Caco-2 (cell line): ENCODE results near the gene KCNJ11. TPM values are rescaled to one million over a fixed set of nuclear protein-coding genes. Genes with fewer than 3 reads are reported as not detected.

Source experiments
- BruUV-seq: library from RNA; stranded (reverse); fragments of 400-500 nt; replicated peaks from 2 replicates; lab custom pipeline; 2021; lab: Mats Ljungman, UMichigan
- CTCF ChIA-PET: fragments of 300-600 bp; sonication (Branson Sonifier 250); formaldehyde crosslinking; loops from one replicate; lab custom pipeline; 2022; ENCODE audit warnings: antibody characterized with exemption; lab: Charles Lee
- POLR2A ChIA-PET: fragments of 300-600 bp; sonication (Branson Sonifier 250); formaldehyde crosslinking; loops from one replicate; lab custom pipeline; 2022; ENCODE audit warnings: antibody characterized with exemption; lab: Charles Lee
- DNase-seq, 2 experiments: peaks; one replicate each; pipeline versions ENCODE4 v3.0.0 to v3.0.0-alpha.2; 2020 to 2022
- H3K27me3 ChIP-seq: replicated peaks from 2 replicates; pipeline ENCODE4 v1.6.0; 2011; ENCODE audit warnings: low read length; ENCODE audit not compliant: control insufficient read depth, insufficient read depth
- H3K36me3 ChIP-seq: 2 replicates; pipeline ENCODE4 v1.5.1; 2011; ENCODE audit warnings: low read length; ENCODE audit not compliant: control insufficient read depth, insufficient read depth
- H3K4me1 ChIP-seq: fragments of 250-450 bp; sonication (Bioruptor Pico); 2 replicates; pipeline ENCODE4 v1.5.1; 2020; ENCODE audit warnings: mild to moderate bottlenecking
- H3K4me3 ChIP-seq: 2 replicates; pipeline ENCODE4 v1.5.1; 2011; ENCODE audit warnings: low read depth, mild to moderate bottlenecking, control low read depth, low read length
- H3K9me3 ChIP-seq: fragments of 250-450 bp; sonication (Bioruptor Pico); 2 replicates; pipeline ENCODE4 v1.5.1; 2020; ENCODE audit warnings: mild to moderate bottlenecking, moderate library complexity
- H3K27ac Mint-ChIP-seq: one replicate; pipeline ENCODE4 v1.8.0; 2022; ENCODE audit warnings: mixed read lengths; ENCODE audit not compliant: unreplicated experiment
- H3K27me3 Mint-ChIP-seq: one replicate; pipeline ENCODE4 v1.8.0; 2022; ENCODE audit warnings: mixed read lengths; ENCODE audit not compliant: insufficient read depth, unreplicated experiment
- H3K36me3 Mint-ChIP-seq: one replicate; pipeline ENCODE4 v1.8.0; 2022; ENCODE audit warnings: mild to moderate bottlenecking, mixed read lengths; ENCODE audit not compliant: insufficient read depth, unreplicated experiment
- H3K4me1 Mint-ChIP-seq: one replicate; pipeline ENCODE4 v1.8.0; 2022; ENCODE audit warnings: low read depth, mixed read lengths; ENCODE audit not compliant: unreplicated experiment
- H3K4me3 Mint-ChIP-seq: one replicate; pipeline ENCODE4 v1.8.0; 2022; ENCODE audit warnings: mild to moderate bottlenecking, moderate library complexity, mixed read lengths; ENCODE audit not compliant: unreplicated experiment
- H3K9me3 Mint-ChIP-seq: one replicate; pipeline ENCODE4 v1.8.0; 2022; ENCODE audit warnings: mixed read lengths; ENCODE audit not compliant: unreplicated experiment
- CTCF ChIP-seq, 2 experiments: fragments of 200-600 bp in 1 of 2; IDR thresholded peaks; 1 replicate in 1 of 2; 2 replicates in 1 of 2; pipeline versions ENCODE4 v1.5.1 to v1.8.0; 2011 to 2022; ENCODE audit warnings: antibody characterized with exemption in 1 of 2, control low read depth in 1 of 2, inconsistent platforms in 1 of 2, low read depth in 1 of 2, low read length in 1 of 2, mild to moderate bottlenecking in 1 of 2, moderate library complexity in 1 of 2; ENCODE audit not compliant: insufficient read depth in 1 of 2, severe bottlenecking in 1 of 2, unreplicated experiment in 1 of 2
- intact Hi-C: fragments of 100-400 bp; cut with micrococcal nuclease; formaldehyde crosslinking; loops from one replicate; pipeline ENCODE4 v1.10.0; 2022; ENCODE audit not compliant: unreplicated experiment
- total RNA-seq: library from RNA; stranded (reverse); gene quantifications from 2 replicates; pipeline ENCODE4 v1.2.3, GENCODE V29; 2022

KCNJ11 gene
- total RNA-seq, 1 experiment from 2014 or later, result 3.4 TPM

GRCh38 chr11:17350455-17351171 is 37.8 kb downstream of the KCNJ11 start:
- intact Hi-C loops, result no loop called here
- ChIA-PET POLR2A (no interaction called here), CTCF (no interaction called here)
- no peak for DNase-seq
- Mint-ChIP-seq H3K27ac (no peak overlapping the region), H3K4me1 (peaks cover 14% of the 10 kb centered on the region), H3K27me3 (peaks cover 4% of the 10 kb centered on the region), H3K9me3 (no peaks in the 10 kb centered on the region), H3K36me3 (peaks cover 11% of the 10 kb centered on the region), H3K4me3 (peak overlapping the region; percentile 91)
- Histone ChIP-seq H3K4me1 (peaks cover 4% of the 10 kb centered on the region), H3K9me3 (no peaks in the 10 kb centered on the region), H3K36me3 (no peaks in the 10 kb centered on the region), H3K4me3 (no peak overlapping the region), H3K27me3 (no peaks in the 10 kb centered on the region)
- BruUV-seq, result no TSS peak
- no peak for TF ChIP-seq CTCF (IDR thresholded peaks at IDR 0.05; ENCODE audit: insufficient read depth in 1 of 2, low read depth in 1 of 2, low read length in 1 of 2, severe bottlenecking in 1 of 2, unreplicated experiment in 1 of 2)

- no peak for DNase-seq
- ChIA-PET POLR2A (no interaction called here), CTCF (interaction anchor here (1.5 kb wide), 1 partner anchor 118 kb away, joined by 3 read pairs; no protein-coding TSS in a partner anchor)
- H3K36me3 ChIP-seq, result no peaks in the 10 kb centered on the region
- TF ChIP-seq CTCF (IDR thresholded peaks at IDR 0.05; ENCODE audit: insufficient read depth in 1 of 2, low read depth in 1 of 2, low read length in 1 of 2, severe bottlenecking in 1 of 2, unreplicated experiment in 1 of 2), result no peak
- Mint-ChIP-seq H3K27ac (no peak overlapping the region), H3K4me3 (no peak overlapping the region), H3K27me3 (peaks cover 4% of the 10 kb centered on the region), H3K9me3 (no peaks in the 10 kb centered on the region), H3K36me3 (peaks cover 6% of the 10 kb centered on the region), H3K4me1 (peaks cover 9% of the 10 kb centered on the region)
- no peaks in the 10 kb centered on the region for H3K9me3 ChIP-seq
- no peaks in the 10 kb centered on the region for H3K4me1 ChIP-seq
- H3K27me3 ChIP-seq, result no peaks in the 10 kb centered on the region
- H3K4me3 ChIP-seq, result no peak overlapping the region
- intact Hi-C loops, result no loop called here
- no TSS peak for BruUV-seq
Observed at GRCh38 chr11:17347676-17348075, 40.8 kb downstream of the KCNJ11 start.

GRCh38 chr11:17343907-17344306 is 44.6 kb downstream of the KCNJ11 start:
- Mint-ChIP-seq H3K27ac (no peak overlapping the region), H3K4me3 (no peak overlapping the region), H3K4me1 (no peaks in the 10 kb centered on the region), H3K9me3 (no peaks in the 10 kb centered on the region), H3K36me3 (peaks cover 2% of the 10 kb centered on the region), H3K27me3 (peaks cover 6% of the 10 kb centered on the region)
- POLR2A ChIA-PET, result no interaction called here
- intact Hi-C loops, result no loop called here
- no peak for TF ChIP-seq CTCF (IDR thresholded peaks at IDR 0.05; ENCODE audit: insufficient read depth in 1 of 2, low read depth in 1 of 2, low read length in 1 of 2, severe bottlenecking in 1 of 2, unreplicated experiment in 1 of 2)
- no peaks in the 10 kb centered on the region for H3K4me1 ChIP-seq
- CTCF ChIA-PET, result interaction anchor here (1.5 kb wide), 1 partner anchor 9 kb away, joined by 3 read pairs; no protein-coding TSS in a partner anchor
- no peak for DNase-seq
- H3K27me3 ChIP-seq, result no peaks in the 10 kb centered on the region
- no TSS peak for BruUV-seq
- no peaks in the 10 kb centered on the region for H3K9me3 ChIP-seq
- H3K4me3 ChIP-seq, result no peak overlapping the region
- no peaks in the 10 kb centered on the region for H3K36me3 ChIP-seq
